HG02973 (cell line): ENCODE results near the gene ZNF19.
A peak's percentile ranks its signal among the peaks of the same experiment; 100 is the strongest.
"Not testable (repeated sequence)": the region's sequence is repeated elsewhere in the genome, so short reads cannot be mapped to it uniquely, and the experiment has no call there.

Experiments used
- ATAC-seq: cut with Tn5 transposase; IDR thresholded peaks from one replicate; pipeline ENCODE4 v1.9.1; 2021; ENCODE audit warnings: moderate library complexity; ENCODE audit not compliant: unreplicated experiment

Gene ZNF19

DNA sequence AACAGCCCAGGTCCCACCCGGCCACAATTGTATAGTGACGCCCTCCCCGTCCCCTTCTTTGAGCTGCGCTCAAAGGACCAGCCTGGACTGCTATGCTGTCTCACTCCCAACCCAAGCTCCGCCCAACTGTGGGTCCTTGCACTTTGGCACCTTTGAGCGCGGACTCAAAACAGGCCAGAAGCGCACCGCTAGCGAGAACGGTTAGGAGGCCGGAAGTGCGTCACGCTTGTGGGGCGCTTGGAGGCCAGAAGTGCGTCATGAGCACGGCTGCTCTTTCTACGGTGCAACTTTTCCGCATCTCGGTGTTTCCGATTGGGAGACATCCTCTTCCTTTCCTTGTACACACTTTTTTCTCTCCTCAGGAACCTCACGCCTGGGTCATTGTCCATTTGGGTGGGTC, at the start of gene ZNF19:
ZNF19 (minus strand) TSS at position 203 of the 400 bp plus-strand sequence. CDS start 7,210 bp downstream, outside the sequence.
- no peak for ATAC-seq

GRCh38 chr16:71537643-71538042, 48.5 kb upstream of the ZNF19 start:
- ATAC-seq = peak; percentile 69

GRCh38 chr16:71536752-71537499, 47.8 kb upstream of the ZNF19 start:
- ATAC-seq = no peak

GRCh38 chr16:71532366-71532765, 43.2 kb upstream of the ZNF19 start:
- ATAC-seq = no peak

- ATAC-seq = no peak
Observed at GRCh38 chr16:71528863-71529262, 39.7 kb upstream of the ZNF19 start.

GRCh38 chr16:71528257-71528656, 39.1 kb upstream of the ZNF19 start:
- no peak for ATAC-seq

GRCh38 chr16:71526111-71526631, 37.0 kb upstream of the ZNF19 start, which contains the start of gene CHST4:
TSS of gene CHST4 (plus strand) at chr16:71526426. CDS start at chr16:71536678, 10,252 bp downstream.
- ATAC-seq = no peak

DNA sequence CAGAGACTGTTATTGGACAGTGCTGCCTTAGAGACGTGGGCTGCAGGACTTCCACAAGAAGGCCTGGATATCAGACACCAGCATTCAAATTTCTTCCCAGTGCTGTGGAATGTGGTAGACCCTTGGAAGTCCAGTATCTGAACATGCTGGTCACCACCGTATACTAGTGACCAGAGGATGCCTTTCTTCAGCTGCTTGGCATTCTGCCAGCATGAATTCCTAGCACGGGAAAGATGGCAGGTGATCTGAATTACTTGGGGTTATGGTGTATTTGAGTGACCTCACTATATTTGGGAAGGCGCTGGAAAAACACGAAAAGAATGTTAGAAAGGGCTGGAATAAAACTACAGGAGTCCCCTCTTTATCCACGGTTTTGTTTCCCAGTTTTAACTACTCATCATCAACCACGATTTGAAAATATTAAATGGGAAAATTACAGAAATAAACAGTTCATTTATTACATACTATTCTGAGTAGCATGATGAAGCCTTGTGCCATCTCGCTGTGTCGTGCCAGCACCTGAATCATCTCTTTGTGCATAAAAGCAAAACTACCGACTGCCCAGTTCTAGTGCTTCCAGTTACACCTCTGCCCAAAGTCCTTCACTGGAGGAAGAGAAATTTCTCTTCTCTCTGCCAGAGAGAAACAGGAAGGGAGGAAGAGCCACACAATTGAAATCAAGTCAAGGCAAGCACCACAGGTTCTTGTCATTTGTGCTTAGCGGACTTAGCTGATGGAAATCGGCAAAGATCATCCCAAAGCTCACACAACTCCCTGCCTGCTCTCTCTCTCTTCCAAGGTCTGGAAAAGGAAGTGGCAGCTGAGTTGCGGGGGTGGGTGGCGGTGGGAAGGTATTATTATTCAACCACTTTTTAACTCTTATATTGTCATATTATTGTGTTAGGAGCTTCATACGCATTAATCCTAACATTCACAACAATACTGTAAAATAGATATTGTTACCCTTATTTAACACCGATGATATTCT, 35.7 kb upstream of the ZNF19 start:
- no peak for ATAC-seq

DNA sequence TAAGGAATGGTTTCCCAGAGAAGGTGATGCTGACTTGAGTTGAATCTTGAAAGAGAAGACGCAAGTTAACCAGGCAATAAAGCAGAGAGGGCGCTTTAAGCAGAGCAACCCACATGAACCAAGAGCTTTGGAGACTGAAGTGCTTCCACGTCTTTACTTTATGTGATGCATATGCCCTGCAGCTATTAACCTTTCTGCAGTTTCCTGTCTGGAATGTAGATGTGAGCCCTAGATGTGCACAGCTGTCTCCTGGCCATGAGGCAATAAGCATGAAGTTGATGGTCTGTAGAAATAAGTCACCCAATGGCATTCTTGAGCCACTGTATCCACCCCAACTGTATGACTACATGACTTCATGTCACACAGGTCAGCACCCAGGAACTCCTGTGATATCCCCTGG, 31.4 kb upstream of the ZNF19 start:
- no peak for ATAC-seq

DNA sequence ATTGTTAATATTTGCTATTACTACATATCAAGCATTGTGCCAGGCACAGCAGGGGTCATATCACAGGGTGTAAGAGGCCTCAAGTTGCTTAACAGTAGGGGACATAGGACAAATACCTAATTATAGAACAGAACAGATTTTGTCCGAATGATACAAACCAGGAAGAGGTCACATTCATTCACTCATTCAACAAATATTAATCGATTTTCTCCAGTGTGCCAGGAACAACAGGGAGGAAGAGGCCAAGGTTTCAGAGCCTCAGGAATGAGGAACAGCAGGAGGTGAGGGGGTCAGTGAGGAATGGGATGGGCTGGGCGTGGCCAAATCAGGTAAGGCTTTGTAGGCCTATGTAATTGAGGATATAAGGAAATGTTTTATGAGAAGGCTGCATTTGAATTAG, 25.9 kb upstream of the ZNF19 start:
- ATAC-seq = no peak

DNA sequence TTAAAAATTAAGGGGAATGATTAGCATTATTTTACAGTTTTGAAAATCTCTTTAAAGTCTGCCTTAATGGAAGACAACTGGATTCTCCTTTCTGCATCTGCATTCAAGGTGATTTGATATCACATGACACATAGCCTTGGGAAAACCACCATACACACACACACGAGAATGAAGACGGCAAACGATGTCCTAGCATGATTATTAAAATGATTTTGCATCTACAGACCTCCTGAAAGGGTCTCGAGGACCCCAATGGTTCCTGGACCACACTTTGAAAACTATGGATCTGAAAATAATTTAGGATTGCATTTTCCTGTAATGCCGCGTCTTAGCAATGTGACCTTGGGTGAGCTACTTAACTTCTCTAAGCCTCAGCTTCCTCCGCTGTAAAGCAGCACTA, 25.4 kb upstream of the ZNF19 start:
- ATAC-seq = no peak

GRCh38 chr16:71513302-71513701, 24.2 kb upstream of the ZNF19 start:
- ATAC-seq = no peak

DNA sequence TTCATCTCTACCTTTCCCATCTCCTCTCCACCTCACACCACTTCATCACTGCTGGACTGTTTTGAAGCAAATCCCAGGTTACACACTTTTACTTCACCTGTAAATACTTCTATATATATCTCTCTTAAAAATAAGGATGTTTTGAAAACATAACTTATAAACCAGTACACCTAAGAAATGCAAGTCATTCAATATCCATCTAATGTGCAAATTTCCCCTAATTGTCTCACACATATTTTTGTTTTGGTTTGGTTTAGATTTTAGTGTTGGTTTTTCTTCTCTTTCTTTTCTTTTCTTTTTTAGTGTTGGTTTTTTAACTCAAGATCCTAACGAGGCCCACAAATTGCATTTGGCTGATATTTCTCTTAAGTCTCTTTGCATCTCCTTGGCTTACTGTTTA, 17.9 kb upstream of the ZNF19 start:
- ATAC-seq = no peak

DNA sequence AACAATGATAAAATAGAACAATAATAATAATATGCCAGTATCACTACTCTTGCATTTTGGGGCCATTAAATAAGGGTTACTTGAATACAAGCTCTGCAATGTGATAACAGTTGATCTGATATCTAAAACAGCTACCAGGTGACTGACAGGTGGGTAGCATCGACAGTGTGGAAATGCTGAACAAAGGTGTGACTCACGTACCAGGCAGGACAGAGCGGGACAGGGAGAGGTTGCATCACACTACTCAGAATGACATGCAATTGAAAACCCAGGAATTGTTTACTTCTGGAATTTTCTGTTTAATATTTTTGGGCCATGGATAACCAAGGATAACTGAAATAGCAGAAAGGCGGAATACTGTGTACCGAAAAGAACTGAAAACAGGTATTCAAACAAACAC, 15.8 kb upstream of the ZNF19 start:
- ATAC-seq = no peak

GRCh38 chr16:71504051-71504450, 14.9 kb upstream of the ZNF19 start:
- not testable (repeated sequence) for ATAC-seq

- no peak for ATAC-seq
Observed at GRCh38 chr16:71501547-71501946, 12.4 kb upstream of the ZNF19 start.

DNA sequence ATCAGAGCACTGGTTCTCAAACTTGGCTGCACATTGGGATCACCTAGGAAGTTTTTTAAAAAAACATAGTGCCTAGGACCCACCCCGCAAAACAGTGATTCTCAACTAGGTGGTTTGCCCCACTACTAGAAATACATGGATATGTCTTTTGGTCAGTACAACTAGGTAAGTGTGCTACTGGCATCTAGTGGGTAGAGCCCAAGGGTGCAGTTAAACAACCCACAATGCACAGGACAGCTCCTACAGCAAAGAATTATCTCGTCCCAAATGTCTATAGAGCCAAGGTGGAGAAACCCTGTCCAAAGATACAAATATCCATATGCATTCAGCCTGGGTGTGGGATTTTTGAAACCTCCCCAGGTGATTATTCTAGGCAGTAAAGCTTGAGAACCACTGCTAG, 11.8 kb upstream of the ZNF19 start:
- ATAC-seq = no peak

DNA sequence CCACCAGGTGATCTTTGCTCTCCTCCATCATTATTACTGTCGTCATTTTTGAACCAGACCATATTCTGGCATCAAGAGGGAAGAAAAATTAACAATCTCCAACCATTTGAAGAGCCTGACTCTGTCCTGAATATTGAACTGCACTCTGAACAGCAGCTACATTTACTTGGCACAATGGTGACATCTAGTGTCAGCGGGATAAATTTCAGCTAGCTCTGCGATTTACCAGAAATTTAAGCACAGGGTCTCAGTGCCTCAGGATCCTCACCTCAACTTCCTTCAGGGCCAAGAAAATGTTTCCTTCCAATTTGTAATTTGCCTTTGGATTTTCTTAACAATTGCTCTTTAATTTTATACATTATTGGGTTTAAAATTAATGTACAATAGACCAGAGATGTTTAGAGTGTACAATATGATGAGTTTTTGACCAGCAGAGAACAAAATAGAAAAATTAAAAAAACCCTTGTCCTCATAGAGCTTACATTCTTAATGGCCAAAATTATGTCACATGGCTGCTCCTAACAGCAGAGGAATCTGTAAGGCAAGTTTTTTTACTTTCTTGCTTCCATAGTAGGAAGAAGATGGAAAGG, 10.7 kb upstream of the ZNF19 start:
- no peak for ATAC-seq

DNA sequence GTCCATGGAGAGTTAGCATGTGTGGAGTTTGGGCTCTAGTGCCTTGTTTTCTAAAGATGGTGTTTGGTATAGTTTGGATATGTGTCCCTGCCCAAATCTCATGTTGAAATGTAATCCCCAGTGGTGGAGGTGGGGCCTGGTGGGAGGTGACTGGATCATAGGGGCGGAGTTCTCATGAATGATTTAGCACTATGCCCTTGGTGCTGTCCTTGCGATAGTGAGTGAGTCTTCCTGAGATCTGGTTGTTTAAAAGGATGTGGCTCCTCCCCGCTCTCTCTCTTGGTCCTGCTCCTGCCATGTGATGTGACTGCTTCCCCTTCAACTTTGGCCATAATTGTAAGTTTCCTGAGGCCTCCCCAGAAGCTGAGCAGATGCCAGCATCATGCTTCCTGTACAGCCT, 8.9 kb upstream of the ZNF19 start:
- ATAC-seq = no peak

GRCh38 chr16:71493213-71493612, 4.1 kb upstream of the ZNF19 start:
- ATAC-seq = no peak

- ATAC-seq = no peak
Observed at GRCh38 chr16:71492786-71493185, 3.7 kb upstream of the ZNF19 start.
